ENCODE data around the gene ELP5.

ELP5 gene

DNA sequence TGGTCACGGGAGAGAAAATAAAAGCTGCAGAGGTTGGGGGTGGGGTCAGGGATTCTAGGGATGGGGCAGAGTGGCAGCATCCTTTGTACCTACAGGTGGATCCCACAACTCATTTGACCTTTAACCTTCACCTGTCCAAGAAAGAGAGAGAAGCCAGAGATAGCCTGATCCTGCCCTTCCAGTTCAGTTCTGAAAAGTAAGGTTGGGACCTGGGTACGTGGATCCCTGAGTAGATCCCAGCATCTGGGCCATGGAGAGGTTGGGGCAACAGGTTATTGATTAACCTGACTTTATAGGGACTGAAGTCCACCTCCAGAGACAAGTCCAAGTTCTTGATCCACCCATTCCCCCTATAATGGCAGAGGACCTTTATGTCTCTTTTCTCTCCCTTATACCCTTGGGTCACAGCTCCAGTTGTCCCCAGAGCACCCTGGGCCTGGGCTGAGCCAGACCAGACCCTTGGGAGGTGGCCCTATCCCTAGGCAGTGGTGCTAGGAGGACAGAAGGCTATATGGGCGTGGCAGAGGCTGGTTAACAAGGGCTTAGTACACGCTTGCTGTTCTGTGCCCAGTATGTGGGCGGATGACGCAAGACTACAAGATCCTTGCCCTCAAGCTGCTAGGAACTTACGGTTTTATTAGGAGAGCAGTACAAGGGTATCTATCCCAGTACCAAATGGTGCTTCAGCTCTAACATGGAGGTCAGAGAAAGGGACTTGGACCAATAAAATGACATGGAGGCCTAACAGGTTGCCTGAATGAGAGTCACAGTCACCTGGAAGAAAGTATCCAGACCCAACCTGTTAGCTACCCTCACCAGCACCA is 6.9 kb downstream of the ELP5 start:
- DNase-seq, result no peak

DNA sequence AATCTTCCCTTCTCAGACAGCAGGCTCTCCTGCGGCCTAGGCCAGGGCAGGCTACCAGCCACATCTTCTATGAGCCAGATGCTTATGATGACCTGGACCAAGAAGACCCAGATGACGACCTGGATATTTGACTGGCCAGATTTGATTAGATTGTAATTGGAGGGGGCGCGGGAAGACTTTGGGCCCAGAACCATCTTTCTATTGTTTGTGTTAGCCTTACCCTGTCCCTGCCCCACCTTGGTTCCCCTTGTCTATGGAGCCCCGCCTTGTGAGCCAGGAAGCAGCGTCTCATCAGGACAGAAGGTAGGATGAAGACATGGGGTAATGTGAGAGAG is 7.5 kb downstream of the ELP5 start:
- DNase-seq, result no peak

DNA sequence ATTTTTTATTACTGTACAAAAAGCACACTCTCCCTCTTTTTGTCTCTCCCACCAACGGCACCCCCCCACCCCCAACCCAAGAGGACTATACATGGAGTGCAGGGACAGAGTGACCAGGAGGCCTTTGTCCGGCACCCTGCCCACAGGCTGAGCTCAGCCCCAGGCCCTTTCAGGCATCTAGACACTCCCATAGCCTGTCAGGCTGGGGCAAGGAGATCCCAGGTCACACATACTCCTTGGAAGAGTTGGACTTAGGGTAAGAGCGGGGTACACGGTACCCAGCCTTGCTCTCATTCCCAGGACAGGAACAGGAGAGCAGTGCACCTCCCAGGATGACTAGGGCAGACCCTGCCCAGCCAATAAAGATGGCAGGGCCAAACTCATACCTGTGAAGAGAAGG is 8.1 kb downstream of the ELP5 start:
- no peak for DNase-seq

DNA sequence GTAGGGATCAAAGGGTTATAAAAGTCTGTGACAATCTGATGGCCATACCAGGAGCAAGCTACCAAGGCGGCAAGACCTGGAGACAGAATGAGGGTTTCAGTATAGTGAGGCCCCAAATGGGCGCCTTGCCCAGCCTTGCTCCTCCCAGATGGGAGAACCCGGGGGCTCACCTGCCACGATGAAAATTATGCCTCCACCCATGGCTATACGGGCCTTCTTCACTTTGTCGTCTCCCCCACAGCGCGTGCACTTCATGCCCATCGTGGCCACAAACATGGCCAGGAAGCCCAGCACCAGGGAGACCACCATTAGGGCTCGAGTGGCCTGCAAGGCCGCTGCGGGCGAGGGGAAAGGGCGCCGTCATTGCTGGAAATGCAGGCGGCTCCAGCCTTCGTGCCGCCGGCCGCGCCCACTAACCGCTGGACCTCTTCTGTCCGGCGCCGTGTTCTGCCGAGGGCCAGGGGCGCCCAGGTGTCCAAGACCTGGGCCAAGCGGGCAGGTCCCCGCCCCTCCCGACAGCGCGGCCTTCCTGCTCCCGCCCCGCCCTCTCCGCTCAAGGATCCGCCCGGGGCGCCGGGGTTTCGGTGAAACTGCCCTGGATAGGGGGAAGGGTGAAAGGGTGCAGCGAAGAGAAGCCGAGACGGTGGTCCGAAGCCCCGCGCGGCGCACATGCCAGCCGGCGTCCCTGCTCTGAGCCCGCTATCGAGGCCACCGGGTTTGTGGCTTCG is 8.8 kb downstream of the ELP5 start:
- DNase-seq, result peak; percentile 42

DNA sequence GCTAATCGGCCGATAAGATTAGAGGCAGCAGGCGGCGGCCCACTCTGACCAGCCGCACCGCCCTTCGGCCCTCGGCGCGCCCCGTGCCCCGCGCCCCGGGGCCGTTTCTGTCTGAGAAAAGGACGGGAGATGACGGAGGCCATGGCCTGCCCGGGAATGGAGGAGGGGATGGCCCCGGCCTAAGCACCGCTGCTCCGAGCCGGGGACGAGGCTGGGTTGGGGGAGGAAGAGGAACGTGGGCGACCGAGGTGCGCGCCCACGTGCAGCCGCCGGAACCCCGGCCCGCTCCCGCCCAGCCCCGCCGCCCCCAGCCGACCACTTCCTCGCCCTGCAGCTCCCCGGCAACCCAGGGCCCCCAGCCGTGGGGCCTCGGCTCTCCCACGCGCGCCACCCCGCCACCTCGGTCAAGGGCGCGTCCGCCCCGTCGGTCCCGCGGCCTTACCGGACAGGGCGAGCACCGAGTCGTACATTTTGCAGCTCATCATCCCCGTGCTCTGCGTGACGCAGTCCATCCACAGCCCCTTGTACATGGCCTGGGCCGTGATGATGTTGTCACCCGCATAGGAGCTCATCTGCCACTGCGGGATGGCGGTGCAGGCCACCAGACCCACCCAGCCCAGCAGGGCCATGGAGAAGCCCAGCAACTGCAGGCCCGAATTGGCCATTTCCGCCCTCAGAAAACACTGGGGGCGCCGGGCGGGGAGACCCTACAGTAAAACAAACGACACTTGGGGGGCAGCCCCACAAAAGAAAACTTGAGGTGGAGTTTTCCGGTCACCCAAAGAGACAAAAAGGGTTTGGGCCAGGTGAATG is 9.6 kb downstream of the ELP5 start:
- peak; percentile 47 for DNase-seq

DNA sequence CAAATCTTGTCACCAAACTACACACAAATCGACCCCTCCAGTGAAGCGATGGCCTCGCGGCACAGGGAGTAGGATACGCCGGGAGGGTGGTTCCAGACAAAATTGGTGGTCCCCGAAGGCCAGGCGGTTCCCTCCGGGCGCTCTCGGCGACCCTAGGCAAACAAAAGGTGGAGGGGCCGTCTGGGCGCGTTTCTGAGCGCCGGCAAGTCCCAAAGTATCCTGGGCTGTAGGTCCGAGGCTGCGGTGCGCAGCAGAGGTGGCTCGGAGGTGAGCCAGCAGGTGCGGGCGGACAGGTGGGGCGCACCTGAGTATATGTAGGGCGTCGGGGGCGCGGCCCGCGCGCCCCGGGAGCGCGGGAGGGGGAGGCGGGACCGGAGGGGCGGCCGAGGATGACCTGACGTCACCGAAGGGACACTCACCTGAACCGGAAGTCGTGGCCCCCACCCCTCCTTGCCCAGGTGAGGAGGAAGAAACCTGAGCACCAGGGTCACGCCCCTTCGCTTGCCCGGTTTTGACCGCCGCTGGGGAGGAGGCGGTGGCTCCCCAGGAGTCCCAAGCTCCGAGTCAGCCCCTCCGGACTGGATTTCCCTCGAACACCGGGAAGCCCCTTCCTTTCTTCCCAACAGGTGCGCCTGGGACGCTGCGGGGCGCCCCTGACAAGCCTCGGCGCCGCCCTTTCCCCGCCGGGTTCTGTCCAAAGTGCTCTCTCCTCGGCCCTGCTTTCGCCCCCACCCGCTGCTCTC is 10.3 kb downstream of the ELP5 start, which contains the start of gene CLDN7:
Gene CLDN7 (minus strand): TSS at position 287 of the 743 bp plus-strand sequence. CDS start 435 bp downstream, outside the sequence.
- DNase-seq, result no peak

DNA sequence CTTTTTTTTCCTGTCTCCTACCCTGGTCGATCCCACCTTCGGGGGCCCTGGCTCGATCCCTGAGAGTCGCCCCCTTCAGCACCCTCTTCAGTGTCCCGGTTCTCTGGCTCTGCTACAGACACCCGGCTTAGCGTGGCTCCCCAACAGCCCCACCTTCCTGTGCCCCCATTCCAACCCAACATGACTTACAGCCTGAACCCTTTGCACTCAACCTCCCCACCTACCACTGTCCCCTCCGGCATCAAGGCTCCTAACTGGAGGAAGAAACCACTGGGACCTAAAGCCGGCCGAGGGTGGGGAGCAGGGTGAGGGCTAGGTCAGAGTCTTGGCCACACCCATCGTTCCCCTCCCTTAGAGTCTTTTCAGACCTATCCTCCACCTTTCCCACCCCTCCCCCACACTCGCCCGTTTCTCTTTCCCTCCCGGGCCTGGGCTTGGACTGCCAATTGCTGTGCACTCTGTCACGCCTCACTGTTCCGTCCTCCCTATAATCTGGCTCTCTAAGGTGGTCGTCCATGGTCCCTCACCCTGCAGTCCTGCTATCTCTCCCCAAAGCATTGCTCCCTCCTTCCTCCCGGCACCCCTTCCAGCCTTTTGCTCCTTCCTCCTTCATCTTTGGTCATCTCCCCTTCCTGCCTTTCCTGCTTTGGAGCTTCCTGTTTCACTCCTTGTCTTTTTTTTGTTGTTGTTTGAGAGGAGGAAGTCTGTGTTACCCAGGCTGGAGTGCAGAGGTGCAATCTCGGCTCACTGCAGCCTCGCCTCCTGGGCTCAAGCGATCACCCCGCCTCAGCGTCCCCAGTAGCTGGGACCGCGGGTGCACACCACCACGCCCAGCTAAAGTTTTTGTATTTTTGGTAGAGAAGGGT is 11.2 kb downstream of the ELP5 start:
- no peak for DNase-seq

DNA sequence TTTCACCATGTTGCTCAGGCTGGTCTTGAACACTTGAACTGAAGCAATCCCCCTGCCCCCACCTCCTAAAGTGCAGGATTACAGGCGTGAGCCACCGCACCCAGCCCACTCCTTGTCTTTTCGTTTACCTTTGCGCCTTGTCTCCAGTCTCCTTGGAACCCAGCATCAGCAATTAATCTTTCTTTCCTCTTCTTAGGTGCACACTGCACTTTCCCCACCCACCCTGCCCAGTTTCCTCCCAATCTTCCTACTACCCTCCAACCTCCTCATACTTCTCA is 11.7 kb downstream of the ELP5 start:
- DNase-seq, result no peak

DNA sequence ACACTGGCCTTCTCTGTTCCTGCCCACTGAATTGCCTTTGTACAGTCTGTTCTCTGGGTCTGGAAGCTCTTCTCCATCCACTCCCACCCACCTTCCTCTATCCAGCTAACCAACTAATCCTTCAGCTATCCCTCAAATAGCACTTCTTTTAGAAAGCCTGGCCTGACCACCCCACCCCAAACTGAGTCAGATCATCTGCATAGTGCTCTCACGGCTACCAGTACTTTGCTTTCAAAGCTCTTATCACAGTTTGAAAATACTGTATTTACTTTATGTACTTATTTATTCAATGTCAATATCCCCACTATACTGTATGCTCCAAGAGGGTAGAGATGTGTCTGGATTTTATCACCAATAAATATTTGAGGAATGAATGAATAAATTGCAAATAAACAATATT is 14.8 kb downstream of the ELP5 start:
- DNase-seq, result no peak

DNA sequence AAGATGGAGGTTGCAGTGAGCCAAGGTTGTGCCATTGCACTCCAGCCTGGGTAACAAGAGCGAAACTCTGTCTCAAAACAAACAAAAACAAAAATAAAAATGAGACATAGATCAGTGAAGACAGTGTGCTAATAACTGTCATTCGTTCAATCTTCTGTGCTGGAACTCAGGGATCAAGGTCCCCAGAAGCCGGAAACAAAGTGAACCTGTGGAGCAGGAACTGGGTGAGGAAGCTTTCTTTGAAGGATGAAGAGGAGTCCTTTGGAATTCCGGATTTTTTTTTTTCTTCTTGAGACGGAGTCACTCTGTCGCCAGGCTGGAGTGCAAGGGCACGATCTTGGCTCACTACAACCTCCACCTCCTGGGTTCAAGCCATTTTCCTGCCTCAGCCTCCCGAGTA is 27.4 kb downstream of the ELP5 start:
- DNase-seq, result no peak

DNA sequence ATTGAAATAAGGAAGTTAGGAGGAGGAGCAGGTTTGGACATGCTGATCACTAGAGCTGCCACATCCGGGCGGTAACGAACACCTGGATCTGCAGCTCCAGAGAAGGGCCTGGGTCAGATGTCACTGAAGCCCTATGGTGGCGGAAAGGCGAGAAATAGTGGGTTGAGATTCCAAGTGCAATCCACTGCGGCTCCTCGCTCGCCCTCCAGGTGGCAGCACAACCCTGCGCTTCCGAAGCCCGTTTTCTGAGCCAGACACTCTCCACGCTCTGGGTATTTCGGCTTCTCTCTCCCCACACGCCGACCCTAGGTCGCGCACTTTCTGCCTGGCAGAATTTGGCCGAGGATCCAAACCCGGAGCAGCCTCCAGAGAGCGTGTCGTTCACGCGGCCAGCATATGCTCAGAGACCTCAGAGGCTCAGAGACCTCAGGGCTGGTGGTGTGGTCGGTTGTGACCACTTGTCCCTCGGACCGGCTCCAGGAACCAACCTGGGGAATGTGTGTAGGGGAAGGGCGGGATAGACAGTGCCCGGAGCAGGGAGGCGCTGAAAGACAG is 28.6 kb downstream of the ELP5 start:
- DNase-seq, result peak; percentile 84

DNA sequence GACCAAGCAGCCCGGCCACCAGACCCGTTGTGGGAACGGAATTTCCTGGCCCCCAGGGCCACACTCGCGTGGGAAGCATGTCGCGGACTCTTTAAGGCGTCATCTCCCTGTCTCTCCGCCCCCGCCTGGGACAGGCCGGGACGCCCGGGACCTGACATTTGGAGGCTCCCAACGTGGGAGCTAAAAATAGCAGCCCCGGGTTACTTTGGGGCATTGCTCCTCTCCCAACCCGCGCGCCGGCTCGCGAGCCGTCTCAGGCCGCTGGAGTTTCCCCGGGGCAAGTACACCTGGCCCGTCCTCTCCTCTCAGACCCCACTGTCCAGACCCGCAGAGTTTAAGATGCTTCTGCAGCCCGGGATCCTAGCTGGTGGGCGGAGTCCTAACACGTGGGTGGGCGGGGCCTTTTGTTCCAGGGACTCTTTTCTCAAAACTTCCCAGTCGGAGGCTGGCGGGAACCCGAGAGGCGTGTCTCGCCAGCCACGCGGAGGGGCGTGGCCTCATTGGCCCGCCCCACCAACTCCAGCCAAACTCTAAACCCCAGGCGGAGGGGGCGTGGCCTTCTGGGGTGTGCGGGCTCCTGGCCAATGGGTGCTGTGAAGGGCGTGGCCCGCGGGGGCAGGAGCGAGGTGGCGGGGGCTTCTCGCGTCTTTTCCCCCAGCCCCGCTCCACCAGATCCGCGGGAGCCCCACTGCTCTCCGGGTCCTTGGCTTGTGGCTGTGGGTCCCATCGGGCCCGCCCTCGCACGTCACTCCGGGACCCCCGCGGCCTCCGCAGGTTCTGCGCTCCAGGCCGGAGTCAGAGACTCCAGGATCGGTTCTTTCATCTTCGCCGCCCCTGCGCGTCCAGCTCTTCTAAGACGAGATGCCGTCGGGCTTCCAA is 29.3 kb downstream of the ELP5 start, which contains the start of gene SLC2A4:
Gene SLC2A4 (plus strand): TSS at position 645 of the 879 bp plus-strand sequence. CDS start 217 bp downstream, at position 862.
- DNase-seq, result peak; percentile 69

DNA sequence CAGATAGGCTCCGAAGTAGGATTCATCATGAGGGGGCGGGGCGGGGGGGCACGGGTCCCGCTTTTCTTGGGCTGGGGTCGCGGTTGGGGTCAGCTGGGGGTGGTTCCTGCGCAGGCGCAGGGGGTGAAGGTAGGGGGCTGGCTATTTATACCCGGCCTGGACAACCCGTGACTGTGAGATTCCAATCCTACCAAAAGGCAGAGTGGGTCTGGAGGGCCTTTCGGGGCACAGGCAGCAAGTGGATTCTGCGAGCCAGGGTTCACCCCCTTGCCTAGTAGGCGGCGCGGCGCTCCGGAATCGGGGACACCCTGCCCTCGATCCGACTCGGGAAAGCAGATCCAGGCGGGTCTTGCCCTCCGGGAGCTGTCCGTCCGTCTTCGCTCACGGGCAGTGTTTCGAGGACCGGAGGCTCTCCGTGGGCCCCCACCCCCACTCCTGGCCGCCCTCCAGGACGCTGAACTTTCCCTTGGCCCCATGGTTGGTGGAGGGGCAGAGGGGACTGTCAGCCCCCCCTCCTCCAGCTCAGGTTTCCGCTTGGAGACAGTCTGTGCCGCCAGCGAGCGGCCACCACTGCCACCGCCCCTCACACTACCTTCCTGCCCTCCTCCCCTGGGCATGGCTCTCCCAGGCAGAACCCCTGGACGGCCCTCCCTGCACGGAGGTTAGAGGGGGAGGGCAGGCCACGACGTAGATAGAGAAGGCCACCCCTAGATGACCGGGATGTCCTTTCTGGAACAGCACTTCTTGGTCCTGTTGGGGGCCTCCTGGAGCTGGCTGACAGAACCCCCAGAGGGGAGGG is 30.1 kb downstream of the ELP5 start:
- no peak for DNase-seq

DNA sequence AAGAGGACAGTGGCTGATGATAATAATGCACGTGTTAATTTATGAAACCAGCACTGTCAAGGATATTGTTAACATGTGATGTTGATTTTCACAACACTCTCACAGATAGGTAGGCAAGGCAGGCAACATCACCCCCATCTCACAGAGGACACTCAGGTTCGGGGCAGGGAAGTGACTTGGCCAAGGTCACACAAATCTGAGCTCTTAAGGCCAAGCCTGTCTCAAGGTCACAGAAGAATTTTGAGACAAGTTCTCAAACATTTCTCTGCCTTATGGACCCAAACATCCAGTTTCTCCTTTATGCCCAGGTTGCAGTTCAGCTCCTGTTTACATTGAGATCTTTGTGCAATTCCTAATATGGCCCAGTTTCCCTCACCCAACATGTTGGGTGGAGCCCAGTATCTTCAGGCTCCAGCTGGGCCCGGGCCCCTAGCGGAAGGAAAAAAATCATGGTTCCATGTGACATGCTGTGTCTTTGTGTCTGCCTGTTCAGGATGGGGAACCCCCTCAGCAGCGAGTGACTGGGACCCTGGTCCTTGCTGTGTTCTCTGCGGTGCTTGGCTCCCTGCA is 30.8 kb downstream of the ELP5 start:
- no peak for DNase-seq

DNA sequence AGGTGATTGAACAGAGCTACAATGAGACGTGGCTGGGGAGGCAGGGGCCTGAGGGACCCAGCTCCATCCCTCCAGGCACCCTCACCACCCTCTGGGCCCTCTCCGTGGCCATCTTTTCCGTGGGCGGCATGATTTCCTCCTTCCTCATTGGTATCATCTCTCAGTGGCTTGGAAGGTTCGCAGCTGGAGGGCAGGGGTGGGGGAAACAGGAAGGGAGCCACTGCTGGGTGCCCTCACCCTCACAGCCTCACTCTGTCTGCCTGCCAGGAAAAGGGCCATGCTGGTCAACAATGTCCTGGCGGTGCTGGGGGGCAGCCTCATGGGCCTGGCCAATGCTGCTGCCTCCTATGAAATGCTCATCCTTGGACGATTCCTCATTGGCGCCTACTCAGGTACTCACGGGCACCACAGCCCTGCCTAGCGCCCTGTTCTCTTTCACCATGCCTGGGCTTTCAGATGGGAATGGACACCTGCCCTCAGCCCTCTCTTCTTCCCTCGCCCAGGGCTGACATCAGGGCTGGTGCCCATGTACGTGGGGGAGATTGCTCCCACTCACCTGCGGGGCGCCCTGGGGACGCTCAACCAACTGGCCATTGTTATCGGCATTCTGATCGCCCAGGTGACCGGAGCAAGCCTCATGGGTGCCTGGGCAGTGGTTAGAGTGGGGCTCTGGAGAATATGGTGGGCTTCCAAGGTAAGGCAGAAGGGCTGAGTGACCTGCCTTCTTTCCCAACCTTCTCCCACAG is 31.6 kb downstream of the ELP5 start:
- DNase-seq, result no peak

DNA sequence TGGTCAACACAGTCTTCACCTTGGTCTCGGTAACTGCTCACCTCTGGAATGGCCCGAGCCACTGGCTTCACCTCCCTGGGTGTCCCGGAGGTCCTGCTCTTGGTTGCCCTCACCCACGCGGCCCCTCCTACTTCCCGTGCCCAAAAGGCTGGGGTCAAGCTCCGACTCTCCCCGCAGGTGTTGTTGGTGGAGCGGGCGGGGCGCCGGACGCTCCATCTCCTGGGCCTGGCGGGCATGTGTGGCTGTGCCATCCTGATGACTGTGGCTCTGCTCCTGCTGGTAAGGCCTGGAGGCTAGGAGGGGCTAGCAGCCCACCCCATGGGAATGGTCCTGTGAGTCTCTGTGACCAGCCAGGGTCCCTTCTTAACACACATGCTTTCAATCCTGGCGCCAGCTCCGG is 32.9 kb downstream of the ELP5 start:
- DNase-seq, result no peak

DNA sequence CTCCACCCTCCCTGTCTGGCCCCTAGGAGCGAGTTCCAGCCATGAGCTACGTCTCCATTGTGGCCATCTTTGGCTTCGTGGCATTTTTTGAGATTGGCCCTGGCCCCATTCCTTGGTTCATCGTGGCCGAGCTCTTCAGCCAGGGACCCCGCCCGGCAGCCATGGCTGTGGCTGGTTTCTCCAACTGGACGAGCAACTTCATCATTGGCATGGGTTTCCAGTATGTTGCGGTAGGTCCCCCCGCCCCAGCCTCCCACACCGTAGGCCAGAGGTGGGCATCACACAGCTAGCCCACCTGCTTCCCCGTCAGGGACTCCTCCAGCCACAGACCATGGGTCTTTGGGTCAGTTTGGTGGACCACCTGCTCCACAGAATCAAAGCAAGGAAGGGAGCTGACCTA is 33.7 kb downstream of the ELP5 start:
- no peak for DNase-seq

DNA sequence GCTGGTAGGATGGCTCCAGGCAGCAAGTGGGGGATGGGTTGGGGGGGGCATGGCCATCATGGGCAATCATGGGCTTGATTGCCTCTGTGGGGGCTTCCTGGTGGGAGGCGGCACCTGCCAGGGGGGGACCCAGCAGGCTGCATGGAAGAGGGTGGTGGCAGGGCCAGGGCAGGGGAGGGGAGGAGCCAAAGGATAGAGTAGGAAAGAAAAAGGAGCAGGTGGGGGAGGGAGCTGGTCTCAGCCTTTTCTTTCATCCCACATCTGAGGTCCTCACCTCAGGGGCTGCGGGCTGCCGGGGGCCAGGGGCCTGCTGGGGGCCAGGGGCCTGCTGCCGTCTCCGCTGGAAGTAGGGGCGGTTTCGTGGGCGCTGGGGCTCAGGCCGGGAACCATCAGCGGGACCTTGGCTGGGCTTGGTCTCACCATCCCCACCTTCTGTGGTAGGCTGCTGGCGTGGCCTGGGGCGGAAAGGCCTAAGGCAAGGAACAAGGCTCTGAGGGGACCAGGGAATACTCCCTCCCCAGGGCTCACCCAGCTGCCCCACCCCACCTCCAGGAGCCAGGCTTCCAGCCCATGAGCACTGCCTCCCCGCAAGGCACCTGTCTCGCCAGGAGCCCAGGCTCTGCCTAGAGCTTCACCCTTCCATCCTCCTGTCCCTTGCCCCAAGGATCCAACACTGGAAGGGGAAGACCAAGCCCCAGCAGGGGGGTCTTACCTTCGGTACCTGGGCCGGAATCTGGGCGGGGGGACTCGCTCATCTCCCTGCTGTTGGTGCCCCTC is 37.4 kb downstream of the ELP5 start:
- DNase-seq, result no peak
